Posterior vena cava (tissue), 2 donors: Measurements from ENCODE around the gene RAB34. TPM values are rescaled to one million over a fixed set of nuclear protein-coding genes. Genes with fewer than 3 reads are reported as not detected.

ENCODE experiments used
- DNase-seq: peaks from one replicate; pipeline ENCODE4 v3.0.0-alpha.2; 2020; ENCODE audit warnings: low spot score
- intact Hi-C, 2 donors: fragments of 100-400 bp; cut with DNase I; formaldehyde crosslinking; loops; one replicate each; pipeline versions ENCODE4 v1.14.1 to v1.14.2; 2022 to 2023
- total RNA-seq, 2 donors: library from RNA; stranded (reverse); fragmentation: NEBNext Ultra II Directional; extraction: Animal tissue kit (Norgen Biotek cat#: 25700); gene quantifications; one replicate each; pipeline ENCODE4 v1.2.1, GENCODE V29; 2021
- donor health status: DM: yes; HTN: yes; CAD: no.
- donor health status: DM: yes; HTN: yes; CAD: no.

Gene RAB34
- total RNA-seq, 2 donors from 2014 or later = 75.0 to 90.2 TPM

DNA sequence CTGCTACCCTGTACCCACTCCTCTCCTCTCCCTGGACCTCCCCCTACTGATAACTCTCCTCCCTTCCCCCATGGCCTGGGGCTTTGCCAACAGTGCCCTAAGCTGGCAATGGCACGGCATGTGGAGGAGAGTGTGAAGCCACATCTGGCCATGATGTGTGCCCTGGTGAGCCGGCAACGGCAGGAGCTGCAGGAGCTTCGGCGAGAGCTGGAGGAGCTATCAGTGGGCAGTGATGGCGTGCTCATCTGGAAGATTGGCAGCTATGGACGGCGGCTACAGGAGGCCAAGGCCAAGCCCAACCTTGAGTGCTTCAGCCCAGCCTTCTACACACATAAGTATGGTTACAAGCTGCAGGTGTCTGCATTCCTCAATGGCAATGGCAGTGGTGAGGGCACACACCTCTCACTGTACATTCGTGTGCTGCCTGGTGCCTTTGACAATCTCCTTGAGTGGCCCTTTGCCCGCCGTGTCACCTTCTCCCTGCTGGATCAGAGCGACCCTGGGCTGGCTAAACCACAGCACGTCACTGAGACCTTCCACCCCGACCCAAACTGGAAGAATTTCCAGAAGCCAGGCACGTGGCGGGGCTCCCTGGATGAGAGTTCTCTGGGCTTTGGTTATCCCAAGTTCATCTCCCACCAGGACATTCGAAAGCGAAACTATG, 31.3 kb upstream of the RAB34 start:
- peak; percentile 78 for DNase-seq
- intact Hi-C loops = no loop called here

DNA sequence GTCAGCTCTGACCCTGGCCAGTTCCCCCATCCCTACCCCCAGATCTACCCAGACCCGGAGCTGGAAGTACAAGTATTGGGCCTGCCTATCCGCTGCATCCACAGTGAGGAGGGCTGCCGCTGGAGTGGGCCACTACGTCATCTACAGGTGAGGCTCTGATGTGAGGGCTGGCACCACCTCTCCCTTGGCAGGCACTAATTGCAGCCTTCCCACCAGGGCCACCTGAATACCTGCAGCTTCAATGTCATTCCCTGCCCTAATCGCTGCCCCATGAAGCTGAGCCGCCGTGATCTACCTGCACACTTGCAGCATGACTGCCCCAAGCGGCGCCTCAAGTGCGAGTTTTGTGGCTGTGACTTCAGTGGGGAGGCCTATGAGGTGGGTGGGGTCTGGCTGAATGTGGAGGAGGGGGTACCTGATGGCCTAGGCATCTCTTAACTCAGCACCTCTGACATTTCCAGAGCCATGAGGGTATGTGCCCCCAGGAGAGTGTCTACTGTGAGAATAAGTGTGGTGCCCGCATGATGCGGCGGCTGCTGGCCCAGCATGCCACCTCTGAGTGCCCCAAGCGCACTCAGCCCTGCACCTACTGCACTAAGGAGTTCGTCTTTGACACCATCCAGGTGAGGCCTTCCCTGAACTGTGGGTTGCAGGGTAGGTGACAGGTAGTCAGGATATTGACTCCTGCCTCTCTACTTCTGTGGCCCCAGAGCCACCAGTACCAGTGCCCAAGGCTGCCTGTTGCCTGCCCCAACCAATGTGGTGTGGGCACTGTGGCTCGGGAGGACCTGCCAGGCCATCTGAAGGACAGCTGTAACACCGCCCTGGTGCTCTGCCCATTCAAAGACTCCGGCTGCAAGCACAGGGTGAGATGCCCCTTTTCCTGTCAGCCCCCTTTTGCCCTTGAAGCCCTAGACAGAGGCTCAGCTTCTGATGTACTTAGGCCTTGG, 30.4 kb upstream of the RAB34 start:
- peak; percentile 80 for DNase-seq
- intact Hi-C loops = no loop called here

DNA sequence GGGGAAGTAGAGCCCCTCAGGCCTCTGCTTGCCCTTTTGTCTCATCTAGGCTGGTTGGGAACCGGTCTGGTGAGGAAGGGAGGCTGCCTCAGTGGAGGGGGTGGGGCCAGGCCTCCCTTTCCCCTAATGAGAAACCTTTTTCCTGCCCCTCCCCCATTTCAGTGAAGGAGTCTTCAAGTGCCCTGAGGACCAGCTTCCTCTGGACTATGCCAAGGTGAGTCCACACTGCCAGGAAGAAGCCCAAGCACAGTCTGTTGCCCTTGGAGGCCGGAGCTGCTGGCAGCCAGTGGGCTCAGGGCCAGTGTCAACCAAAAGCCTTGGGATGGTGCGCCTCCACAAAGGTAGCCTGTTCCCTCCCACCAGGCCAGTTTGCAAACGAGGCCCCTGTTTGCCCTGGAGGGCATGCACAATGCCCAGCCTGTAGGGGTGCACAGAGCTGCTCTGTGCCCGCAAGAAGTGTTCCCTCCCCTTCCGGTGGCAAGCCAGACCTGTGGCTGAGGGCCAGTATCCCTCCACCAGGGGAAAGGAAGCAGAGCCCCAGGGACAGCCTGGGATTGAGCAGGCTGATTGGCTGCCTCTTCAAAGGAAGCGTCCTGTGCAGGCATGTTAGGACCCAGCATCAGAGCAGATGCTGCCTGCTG, 29.5 kb upstream of the RAB34 start:
- intact Hi-C loops = no loop called here
- peak; percentile 74 for DNase-seq

DNA sequence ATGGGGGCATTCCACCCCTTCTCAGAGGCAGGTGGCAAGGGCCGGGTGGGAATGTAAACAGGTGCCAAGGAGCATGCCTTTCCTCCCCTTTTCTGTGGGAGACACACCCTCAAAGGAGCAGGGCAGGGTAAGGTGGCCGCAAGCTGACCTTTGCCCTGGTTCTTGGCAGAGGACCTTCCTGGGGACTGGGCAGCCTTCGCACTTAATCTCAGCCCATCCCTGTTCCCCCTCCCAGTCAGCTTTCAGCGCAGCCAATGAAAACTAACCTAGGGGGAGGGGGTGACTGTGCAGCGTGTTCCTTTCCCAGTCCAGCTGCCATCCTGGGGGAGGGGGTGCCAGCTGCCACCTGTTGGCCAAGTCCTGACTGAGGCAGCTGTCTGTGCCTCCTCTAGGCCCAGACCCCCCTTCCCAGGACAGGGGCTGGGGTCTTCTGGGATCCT, 29.0 kb upstream of the RAB34 start:
- intact Hi-C loops = no loop called here
- DNase-seq = peak; percentile 30

DNA sequence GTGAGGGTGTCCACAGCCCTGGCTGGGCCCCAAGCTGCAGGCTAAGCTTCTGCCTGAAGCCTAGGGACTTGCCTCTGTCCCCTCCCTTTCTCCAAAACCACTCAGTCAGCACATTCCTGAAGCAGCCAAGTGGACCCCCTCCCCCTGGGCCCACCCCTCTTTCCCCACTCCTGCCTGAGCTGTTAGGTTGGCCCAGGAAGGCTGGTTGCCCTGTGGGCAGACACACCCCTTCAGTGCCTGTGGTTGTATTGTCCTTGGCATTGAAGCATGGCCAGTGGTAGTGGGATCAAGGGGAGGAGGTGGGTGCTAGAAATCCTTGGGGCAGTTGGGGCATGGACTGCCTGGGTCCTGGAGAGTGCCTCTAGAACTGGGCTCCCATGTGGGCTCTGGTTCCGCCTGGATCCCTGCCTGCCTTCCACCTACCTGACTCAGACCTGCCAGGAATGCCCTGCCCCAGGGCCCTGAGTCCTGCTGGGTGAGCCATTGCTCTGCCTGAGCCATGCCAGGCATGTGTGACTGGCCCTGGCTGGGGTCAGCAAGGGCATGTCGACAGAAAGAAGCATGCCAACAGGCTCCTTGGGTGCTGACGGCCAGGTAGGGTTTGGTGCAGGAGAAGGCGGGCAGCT, 28.2 kb upstream of the RAB34 start:
- intact Hi-C loops = loop anchor here in 1 of 2 donors (2.0 kb wide), 1 partner anchor 15 kb away; no protein-coding TSS in a partner anchor
- DNase-seq = peak; percentile 79

DNA sequence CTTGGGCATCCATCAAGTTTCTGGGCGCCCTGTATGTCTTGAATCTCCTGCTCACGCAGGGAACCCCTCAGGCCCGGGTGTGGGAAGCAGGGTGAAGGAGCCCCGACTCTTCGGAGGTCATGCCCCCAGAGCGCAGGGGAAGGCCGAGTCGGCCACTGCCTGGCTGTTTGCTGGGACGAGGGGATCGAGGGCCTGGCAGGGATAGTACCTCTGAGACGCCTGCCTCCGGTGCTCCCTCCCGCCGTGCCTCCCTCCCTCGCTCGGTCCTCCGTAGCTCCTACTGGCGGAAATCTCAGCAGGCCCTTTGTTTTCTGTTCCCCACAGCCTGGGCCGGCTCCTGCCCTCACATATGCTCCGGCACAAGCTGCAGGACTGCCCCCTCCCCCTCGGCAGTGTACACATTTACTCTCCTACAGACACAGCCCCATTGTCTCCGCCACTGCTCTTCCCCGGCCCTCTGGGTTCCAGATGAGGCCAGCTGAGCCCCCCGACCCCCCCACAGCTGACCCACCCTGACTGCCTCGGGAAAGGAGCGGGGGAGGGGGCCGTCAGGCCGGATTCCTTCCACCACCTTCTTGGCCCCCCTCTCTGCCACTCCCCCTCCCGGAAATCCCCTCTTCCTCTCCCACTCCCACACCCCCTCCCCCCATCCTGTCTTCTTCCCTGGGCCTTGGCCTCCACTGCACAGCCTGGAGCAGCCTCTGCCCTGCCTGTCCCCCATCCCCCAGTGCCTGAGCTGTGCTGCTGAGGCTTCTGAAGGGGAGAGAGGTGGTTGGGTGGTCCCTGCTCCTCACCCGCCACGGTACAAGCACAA, 27.5 kb upstream of the RAB34 start:
- DNase-seq = peak; percentile 84
- intact Hi-C loops = loop anchor here in 1 of 2 donors (2.0 kb wide), 1 partner anchor 14 kb away; no protein-coding TSS in a partner anchor

DNA sequence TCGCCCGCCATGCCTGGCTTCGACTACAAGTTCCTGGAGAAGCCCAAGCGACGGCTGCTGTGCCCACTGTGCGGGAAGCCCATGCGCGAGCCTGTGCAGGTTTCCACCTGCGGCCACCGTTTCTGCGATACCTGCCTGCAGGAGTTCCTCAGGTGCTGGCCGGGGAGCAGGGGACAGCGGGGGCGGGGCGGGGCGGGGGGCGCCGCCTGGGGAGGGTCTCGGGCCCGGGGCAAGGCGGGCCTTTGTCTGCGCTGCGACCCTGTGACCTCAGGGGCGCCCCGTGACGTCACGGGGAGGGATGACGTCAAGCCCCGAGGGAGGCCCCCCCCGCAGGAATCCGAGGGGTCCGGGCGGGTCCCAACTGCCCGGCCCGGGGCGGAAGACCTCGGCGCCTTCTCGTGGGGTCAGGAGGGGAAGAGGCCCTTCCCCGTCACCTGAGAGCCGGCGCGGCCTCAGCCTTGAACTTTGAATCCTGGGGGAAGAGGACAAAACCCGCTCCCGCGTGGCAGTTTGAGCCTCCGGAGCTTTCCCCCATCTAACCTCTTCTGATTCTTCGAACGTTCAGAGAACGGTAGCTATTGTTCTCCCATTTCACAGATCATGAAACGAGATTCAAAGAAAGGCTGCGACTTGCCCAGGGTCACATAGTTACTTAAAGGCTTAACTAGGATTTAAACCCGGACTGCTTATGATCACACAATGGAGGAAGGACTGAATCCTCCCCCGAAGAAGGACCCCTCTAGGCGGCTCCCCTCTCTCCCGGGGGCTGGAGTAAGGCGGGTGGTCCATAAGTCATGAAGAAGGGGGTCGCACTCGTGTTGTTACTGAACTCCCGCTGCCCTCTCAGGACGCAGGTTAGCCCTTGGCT, 26.7 kb upstream of the RAB34 start:
- intact Hi-C loops = loop anchor here in 1 of 2 donors (2.0 kb wide), 1 partner anchor 14 kb away; no protein-coding TSS in a partner anchor
- peak; percentile 88 for DNase-seq

DNA sequence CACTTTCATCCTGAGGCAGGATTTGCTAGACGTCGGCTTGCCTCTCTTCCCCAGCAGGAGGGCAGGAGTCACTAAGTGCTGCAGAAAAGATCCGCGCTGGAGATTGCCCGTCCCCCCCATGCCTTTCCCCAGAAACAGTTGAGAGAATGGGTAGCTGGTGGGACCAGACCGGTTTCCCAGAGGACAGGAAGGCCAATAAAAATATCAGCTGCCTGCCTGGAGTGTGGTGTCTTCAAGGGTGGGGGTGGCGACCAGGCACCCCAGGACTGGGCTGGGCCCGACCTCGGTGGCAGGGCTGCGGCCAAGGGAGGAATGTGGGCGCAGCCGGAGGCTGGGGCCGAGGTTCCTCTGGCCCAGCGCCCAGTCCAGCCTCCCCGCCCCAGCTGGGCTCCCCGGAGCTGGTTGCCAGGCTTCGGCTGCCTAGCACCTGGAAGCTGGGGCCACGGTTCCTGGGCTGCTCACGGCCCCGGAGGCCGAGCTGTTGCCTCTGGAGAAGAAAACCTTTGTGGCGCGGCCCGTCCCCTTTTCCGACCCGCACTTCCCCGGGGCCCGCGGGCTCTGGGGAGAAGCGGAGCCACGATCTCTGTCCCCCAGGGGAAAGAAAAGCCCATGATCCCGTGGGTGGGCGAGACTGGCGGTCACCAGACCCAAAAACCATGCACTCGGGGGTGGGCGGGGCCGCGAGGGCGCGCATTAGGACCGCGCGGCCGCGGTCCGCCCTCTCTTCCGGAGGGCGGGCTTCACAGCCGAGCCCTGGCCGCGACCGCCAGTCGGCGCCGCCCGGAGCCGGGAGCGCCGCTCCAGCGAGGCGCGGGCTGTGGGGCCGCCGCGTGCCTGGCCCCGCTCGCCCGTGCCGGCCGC, 25.8 kb upstream of the RAB34 start, which contains the start of gene TRAF4:
TRAF4 (plus strand) TSS at position 769 of the 861 bp plus-strand sequence. CDS start 102 bp downstream, outside the sequence.
- intact Hi-C loops = loop anchor here in 1 of 2 donors (2.0 kb wide), 1 partner anchor 13 kb away; no protein-coding TSS in a partner anchor

DNA sequence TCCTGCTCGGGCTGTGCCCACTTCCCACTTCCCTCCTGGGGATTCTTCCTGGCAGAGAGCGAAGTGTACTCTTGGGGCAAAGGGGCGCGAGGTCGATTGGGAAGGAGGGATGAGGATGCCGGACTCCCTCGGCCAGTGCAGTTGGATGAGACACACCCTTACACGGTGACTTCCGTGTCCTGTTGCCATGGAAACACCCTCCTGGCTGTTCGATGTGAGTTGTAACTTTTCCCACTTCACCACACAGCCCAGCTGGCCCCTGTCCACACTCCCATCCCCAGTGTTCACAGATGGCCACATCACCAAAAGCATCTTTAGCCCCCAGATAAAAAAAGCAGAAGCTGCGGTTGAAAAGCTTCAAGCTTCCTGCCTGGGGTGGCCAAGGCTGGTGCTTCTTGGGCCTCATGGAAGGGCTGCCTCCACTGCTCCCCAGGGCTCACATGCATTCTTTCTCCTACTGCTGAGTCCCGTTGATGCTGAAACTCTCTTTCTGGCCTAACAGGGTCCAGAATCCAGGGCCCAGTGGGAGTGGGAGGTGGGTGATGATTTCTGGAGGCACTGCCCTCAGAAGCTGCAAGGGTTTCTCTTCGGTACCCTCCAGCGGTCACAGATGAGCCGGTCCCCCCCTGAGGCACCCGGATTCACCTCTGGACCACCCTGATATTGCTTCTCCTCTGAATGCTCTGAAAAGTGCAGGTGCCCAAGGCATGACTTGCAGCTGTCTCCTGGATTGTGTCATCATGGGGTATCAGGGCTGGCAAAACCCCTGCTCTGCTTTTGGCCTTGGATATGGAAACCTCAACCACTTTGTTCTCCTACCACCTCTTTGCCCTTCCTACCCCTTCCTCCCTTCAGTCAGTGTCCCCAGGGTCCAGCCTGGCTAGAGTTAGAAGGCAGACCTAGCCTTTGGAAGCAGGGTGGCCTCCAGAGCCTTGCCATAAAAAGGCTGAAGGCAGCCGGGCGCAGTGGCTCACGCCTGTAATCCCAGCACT, 24.0 kb upstream of the RAB34 start:
- intact Hi-C loops = no loop called here
- DNase-seq = peak; percentile 78

More for the DNA sequence above, 25.8 kb upstream of the RAB34 start, which contains the start of gene TRAF4:
- DNase-seq = peak; percentile 91

DNA sequence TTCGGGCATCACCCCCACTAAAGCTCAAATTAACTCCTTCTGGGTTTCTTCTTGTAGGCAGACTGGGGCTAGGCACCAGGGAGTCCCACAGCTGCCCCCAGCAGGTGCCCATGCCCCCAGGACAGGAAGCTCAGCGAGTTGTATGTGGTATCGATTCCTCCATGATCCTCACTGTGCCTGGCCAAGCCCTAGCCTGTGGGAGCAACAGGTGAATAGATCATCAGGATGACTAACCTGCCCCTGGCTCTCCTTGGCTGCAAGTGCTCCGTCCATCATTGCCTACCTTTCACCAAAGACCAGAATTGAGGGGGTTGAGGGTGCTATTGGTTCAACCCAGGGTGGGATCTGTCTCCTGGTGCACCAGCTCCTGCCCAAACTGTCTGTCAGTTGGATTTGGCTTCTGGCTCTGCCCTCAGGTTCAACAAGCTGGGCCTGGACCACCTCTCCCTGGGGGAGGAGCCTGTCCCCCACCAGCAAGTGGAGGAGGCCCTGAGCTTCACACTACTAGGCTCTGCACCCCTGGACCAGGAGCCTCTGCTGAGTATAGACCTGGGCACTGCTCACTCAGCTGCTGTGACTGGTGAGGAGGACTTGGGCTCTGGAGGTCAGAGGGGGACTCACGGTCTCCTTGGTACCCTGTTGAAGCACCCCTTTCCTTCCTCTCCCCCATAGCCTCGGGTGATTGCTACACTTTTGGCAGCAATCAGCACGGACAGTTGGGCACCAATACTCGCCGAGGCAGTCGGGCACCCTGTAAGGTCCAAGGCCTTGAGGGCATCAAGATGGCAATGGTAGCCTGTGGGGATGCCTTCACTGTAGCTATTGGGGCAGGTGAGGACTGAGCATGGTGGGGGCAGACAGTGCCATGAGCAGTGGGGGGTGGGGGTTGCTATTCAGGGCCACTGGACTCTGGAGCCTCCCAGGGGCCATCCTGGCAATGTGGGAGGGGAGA, 23.0 kb upstream of the RAB34 start:
- no peak for DNase-seq
- intact Hi-C loops = no loop called here

DNA sequence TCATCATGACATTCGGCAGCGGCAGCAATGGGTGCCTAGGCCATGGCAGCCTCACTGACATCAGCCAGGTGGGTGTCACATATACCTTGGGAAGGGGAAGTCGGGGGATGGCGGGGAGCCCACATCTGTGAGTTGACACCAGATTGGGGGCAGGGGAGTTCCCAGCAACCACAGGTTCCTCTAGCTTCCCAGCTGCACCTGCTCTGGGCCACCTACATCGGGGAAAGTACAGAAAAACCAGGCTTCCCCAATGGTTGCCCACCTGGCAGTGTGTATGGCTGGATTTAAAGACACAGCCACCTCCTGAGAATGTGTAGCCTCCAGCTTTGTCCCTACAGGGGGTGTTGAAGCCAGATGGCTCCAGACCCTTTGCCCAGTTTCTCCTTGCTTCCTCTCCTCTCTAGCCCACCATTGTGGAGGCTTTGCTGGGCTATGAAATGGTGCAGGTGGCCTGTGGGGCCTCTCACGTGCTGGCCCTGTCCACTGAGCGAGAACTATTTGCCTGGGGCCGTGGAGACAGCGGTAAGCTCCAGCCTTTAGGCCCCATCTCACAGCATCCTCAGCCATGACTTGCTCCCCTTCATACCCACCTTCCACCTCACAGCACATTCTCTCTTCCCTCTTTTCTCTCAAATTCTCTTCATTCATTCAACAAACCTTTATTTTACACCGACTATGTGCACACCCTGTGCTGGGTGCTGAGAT, 21.2 kb upstream of the RAB34 start:
- DNase-seq = no peak
- intact Hi-C loops = no loop called here

DNA sequence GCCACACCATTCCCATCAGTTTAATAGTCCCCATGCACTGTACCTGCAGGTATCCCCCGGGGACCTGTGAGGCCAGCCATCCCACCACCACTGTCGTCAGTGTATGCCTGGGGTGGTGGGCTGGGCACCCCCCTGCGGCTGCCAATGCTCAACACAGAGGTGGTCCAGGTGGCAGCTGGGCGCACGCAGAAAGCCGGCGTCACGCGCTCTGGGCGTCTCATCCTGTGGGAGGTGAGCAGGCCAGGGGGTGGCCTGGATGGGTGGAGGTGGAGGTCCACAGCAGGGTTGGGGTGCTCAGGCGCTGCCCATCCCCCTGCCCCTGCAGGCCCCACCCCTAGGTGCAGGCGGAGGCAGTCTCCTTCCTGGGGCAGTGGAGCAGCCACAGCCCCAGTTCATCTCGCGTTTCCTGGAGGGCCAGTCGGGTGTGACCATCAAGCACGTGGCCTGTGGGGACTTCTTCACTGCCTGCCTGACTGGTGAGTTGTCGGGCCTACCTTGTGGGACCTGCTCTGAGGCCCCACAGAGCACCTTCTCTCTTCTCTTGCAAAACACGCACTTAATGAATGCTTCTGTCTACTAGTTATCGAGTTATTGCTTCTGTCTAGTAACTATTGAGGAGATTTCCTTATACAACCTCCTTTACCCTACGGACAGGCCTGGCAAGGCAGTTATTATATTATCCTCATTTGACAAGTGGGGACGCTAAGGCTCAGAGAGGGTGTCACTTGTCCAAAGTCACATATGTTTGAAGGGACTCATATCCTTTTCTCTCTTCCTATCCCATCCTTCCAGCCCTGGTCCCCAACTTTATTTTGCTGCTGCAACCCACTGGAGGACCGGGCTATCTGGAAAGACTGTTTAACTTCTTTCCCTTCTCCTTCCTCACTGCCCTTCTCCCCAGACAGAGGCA, 20.4 kb upstream of the RAB34 start:
- intact Hi-C loops = no loop called here
- DNase-seq = no peak

DNA sequence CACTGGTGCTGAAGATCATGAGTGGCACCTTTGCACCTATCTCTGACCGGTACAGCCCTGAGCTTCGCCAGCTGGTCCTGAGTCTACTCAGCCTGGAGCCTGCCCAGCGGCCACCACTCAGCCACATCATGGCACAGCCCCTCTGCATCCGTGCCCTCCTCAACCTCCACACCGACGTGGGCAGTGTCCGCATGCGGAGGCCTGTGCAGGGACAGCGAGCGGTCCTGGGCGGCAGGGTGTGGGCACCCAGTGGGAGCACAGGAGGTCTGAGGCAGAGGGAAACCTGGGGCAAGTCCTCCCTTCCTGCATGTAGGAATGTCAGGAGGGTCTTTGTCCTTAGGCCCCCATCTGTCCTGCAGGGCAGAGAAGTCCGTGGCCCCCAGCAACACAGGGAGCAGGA, 19.6 kb upstream of the RAB34 start:
- no peak for DNase-seq
- intact Hi-C loops = no loop called here
